H1 (cell line): Measurements from ENCODE around the gene KRTAP12-3. TPM values are rescaled to one million over a fixed set of nuclear protein-coding genes. Genes with fewer than 3 reads are reported as not detected.
"Not testable (repeated sequence)": the region's sequence is repeated elsewhere in the genome, so short reads cannot be mapped to it uniquely, and the experiment has no call there.

Source experiments
- CTCF ChIA-PET: fragments of 300-600 bp; sonication (Branson Sonifier 250); formaldehyde crosslinking; loops from one replicate; lab custom pipeline; 2021; ENCODE audit not compliant: partially characterized antibody; lab: Charles Lee
- POLR2A ChIA-PET: fragments of 300-600 bp; sonication (Branson Sonifier 250); formaldehyde crosslinking; loops from one replicate; lab custom pipeline; 2021; ENCODE audit warnings: inconsistent platforms; ENCODE audit not compliant: partially characterized antibody; lab: Charles Lee
- DNase-seq, 2 experiments: peaks; one replicate each; pipeline versions ENCODE4 v3.0.0 to v3.0.0-alpha.2; 2010 to 2022; ENCODE audit warnings: low spot score in 2 of 2, low read depth in 1 of 2, mixed read lengths in 1 of 2
- FAIRE-seq: peaks from 2 replicates; lab custom pipeline; 2011; peaks lifted over from hg19 to GRCh38; lab: Jason Lieb, UNC
- H2AFZ ChIP-seq: 2 replicates; pipeline ENCODE4 v1.8.1; 2012; ENCODE audit warnings: low read length, inconsistent platforms
- H2AK5ac ChIP-seq: 2 replicates; pipeline ENCODE4 v1.6.1; 2013; ENCODE audit warnings: low read depth, low read length
- H2BK120ac ChIP-seq: replicated peaks from 2 replicates; pipeline ENCODE3; 2013; ENCODE audit warnings: low read depth, low read length, inconsistent platforms
- H2BK12ac ChIP-seq: 2 replicates; pipeline ENCODE4 v1.6.1; 2013; ENCODE audit warnings: low read depth, low read length
- H2BK15ac ChIP-seq: 2 replicates; pipeline ENCODE4 v1.6.1; 2013; ENCODE audit warnings: low read length
- H2BK20ac ChIP-seq: 2 replicates; pipeline ENCODE4 v1.6.1; 2013; ENCODE audit warnings: low read length
- H2BK5ac ChIP-seq: 2 replicates; pipeline ENCODE4 v1.6.1; 2013; ENCODE audit warnings: low read depth, low read length
- H3K14ac ChIP-seq: 2 replicates; pipeline ENCODE4 v1.6.1; 2013; ENCODE audit warnings: inconsistent platforms; ENCODE audit not compliant: insufficient read length
- H3K18ac ChIP-seq: 2 replicates; pipeline ENCODE4 v1.6.1; 2013; ENCODE audit warnings: low read length; ENCODE audit errors: extremely low read depth
- H3K23ac ChIP-seq: 2 replicates; pipeline ENCODE4 v1.6.1; 2013; ENCODE audit warnings: inconsistent platforms; ENCODE audit not compliant: insufficient read length
- H3K23me2 ChIP-seq: 2 replicates; pipeline ENCODE4 v1.6.1; 2013; ENCODE audit warnings: low read depth, low read length
- H3K27ac ChIP-seq: 2 replicates; pipeline ENCODE4 v1.6.1; 2011; ENCODE audit warnings: low read depth, low read length, inconsistent platforms
- H3K27me3 ChIP-seq, 4 experiments: replicated peaks in 1 of 4; 1 replicate in 1 of 4; 2 replicates in 3 of 4; pipeline versions ENCODE4 v1.6.1 to v1.8.1; 2011 to 2013; ENCODE audit warnings: low read length in 3 of 4, mild to moderate bottlenecking in 3 of 4, inconsistent platforms in 2 of 4, mixed read lengths in 2 of 4, moderate library complexity in 1 of 4; ENCODE audit not compliant: control insufficient read depth in 3 of 4, insufficient read depth in 3 of 4; ENCODE audit errors: extremely low read depth in 1 of 4
- H3K36me3 ChIP-seq, 4 experiments: 2 replicates each; pipeline versions ENCODE4 v1.6.1 to v1.8.1; 2011 to 2013; ENCODE audit warnings: mild to moderate bottlenecking in 4 of 4, low read length in 3 of 4, moderate library complexity in 2 of 4, control low read depth in 1 of 4, inconsistent platforms in 1 of 4; ENCODE audit not compliant: insufficient read depth in 4 of 4, control insufficient read depth in 2 of 4
- H3K4ac ChIP-seq: replicated peaks from 2 replicates; pipeline ENCODE3; 2013; ENCODE audit warnings: low read length, low read depth, mixed read lengths, inconsistent platforms; ENCODE audit not compliant: insufficient read length
- H3K4me1 ChIP-seq, 4 experiments: replicated peaks in 1 of 4; 1 replicate in 1 of 4; 2 replicates in 3 of 4; pipeline versions ENCODE4 v1.6.1 to v1.8.1; 2011 to 2013; ENCODE audit warnings: low read length in 3 of 4, inconsistent platforms in 2 of 4, mixed read lengths in 1 of 4; ENCODE audit not compliant: insufficient read depth in 4 of 4, control insufficient read depth in 3 of 4
- H3K4me2 ChIP-seq, 2 experiments: 2 replicates each; pipeline versions ENCODE4 v1.6.1 to v1.8.1; 2011 to 2013; ENCODE audit warnings: low read depth in 2 of 2, low read length in 2 of 2, control low read depth in 1 of 2, inconsistent platforms in 1 of 2, mild to moderate bottlenecking in 1 of 2; ENCODE audit not compliant: insufficient read depth in 1 of 2
- H3K4me3 ChIP-seq, 4 experiments: fragments of 200-600, 300-600 bp in 1 of 4; sonication (generic), shearing (Covaris generic), sonication (Bioruptor Twin) in 1 of 4; 2 replicates each; pipeline versions ENCODE4 v1.5.1 to v1.8.1; 2011 to 2016; ENCODE audit warnings: low read length in 4 of 4, low read depth in 3 of 4, control low read depth in 2 of 4, inconsistent platforms in 2 of 4, mild to moderate bottlenecking in 2 of 4, mixed read lengths in 1 of 4, moderate library complexity in 1 of 4; ENCODE audit not compliant: insufficient read depth in 2 of 4; ENCODE audit errors: extremely low read depth in 1 of 4
- H3K56ac ChIP-seq: replicated peaks from 2 replicates; pipeline ENCODE3; 2013; ENCODE audit warnings: low read depth, mild to moderate bottlenecking, mixed read lengths, low read length, inconsistent platforms; ENCODE audit not compliant: insufficient read length
- H3K79me1 ChIP-seq: 2 replicates; pipeline ENCODE4 v1.6.1; 2013; ENCODE audit warnings: low read depth, low read length, control low read depth
- H3K79me2 ChIP-seq, 2 experiments: 2 replicates each; pipeline versions ENCODE4 v1.6.1 to v1.8.1; 2012 to 2013; ENCODE audit warnings: low read length in 2 of 2, mild to moderate bottlenecking in 2 of 2, inconsistent platforms in 1 of 2; ENCODE audit not compliant: insufficient read depth in 2 of 2, control insufficient read depth in 1 of 2
- H3K9ac ChIP-seq, 4 experiments: replicated peaks in 1 of 4; 1 replicate in 1 of 4; 2 replicates in 3 of 4; pipeline versions ENCODE4 v1.6.1 to v1.8.1; 2011 to 2013; ENCODE audit warnings: low read depth in 3 of 4, low read length in 3 of 4, control low read depth in 2 of 4, mild to moderate bottlenecking in 2 of 4, moderate library complexity in 2 of 4, inconsistent platforms in 1 of 4; ENCODE audit errors: extremely low read depth in 1 of 4
- H3K9me3 ChIP-seq, 2 experiments: 2 replicates each; pipeline versions ENCODE4 v1.6.1 to v1.8.1; 2012 to 2013; ENCODE audit warnings: mild to moderate bottlenecking in 2 of 2, moderate library complexity in 2 of 2, control low read depth in 1 of 2, inconsistent platforms in 1 of 2, low read depth in 1 of 2, low read length in 1 of 2, mixed read lengths in 1 of 2; ENCODE audit not compliant: insufficient read depth in 2 of 2
- H4K20me1 ChIP-seq, 2 experiments: replicated peaks in 1 of 2; 2 replicates each; pipeline versions ENCODE3 to v1.8.1; 2011 to 2013; ENCODE audit warnings: inconsistent platforms in 2 of 2, low read length in 2 of 2, mild to moderate bottlenecking in 1 of 2; ENCODE audit not compliant: insufficient read depth in 2 of 2, control insufficient read depth in 1 of 2
- H4K5ac ChIP-seq: 2 replicates; pipeline ENCODE4 v1.6.1; 2013; ENCODE audit warnings: low read length, low read depth, mixed read lengths, inconsistent platforms; ENCODE audit not compliant: insufficient read length
- H4K8ac ChIP-seq: 2 replicates; pipeline ENCODE4 v1.8.0; 2013; ENCODE audit warnings: mild to moderate bottlenecking, moderate library complexity, low read length, inconsistent platforms; ENCODE audit not compliant: insufficient read depth; ENCODE audit errors: extremely low read depth
- H4K91ac ChIP-seq: replicated peaks from 2 replicates; pipeline ENCODE3; 2013; ENCODE audit warnings: low read length, mixed read lengths, inconsistent platforms; ENCODE audit not compliant: insufficient read length
- KDM1A ChIP-seq: fragments of 200-600, 300-600 bp; sonication (generic); IDR thresholded peaks from 2 replicates; pipeline ENCODE4 v1.7.1; 2016; ENCODE audit warnings: mild to moderate bottlenecking, low read length, borderline replicate concordance
- WGBS, 2 experiments: shearing (Covaris generic) in 1 of 2; methylation state at CpG; one replicate each; pipeline versions ENCODE4 v1.1.6 to v1.1.7; 2013 to 2015; ENCODE audit warnings: low lambda C conversion rate in 2 of 2, mixed read lengths in 2 of 2, inconsistent platforms in 1 of 2, low coverage in 1 of 2, missing lambda C conversion rate in 1 of 2; ENCODE audit not compliant: insufficient replicate concordance in 2 of 2, insufficient coverage in 1 of 2, insufficient read length in 1 of 2; ENCODE audit errors: extremely low coverage in 1 of 2, missing lambda C conversion rate in 1 of 2; 5-methylcytosine and 5-hydroxymethylcytosine counted together
- polyA plus RNA-seq, 7 experiments: library from polyadenylated mRNA; depleted of rRNA in 3 of 7; stranded (reverse) in 5 of 7; unstranded in 2 of 7; fragments of >200 nt in 5 of 7; fragments of 200-250 nt in 2 of 7; gene quantifications; 1 replicate in 5 of 7; 2 replicates in 1 of 7; 4 replicates in 1 of 7; pipeline versions ENCODE4 v1.2.1 to v1.2.3, GENCODE V29; 2011 to 2013; ENCODE audit warnings: missing spikeins in 2 of 7, mixed read lengths in 2 of 7
- total RNA-seq: library from RNA; stranded (reverse); fragmentation: NEBNext Ultra II Directional; extraction: Animal tissue kit (Norgen Biotek cat#: 25700); gene quantifications from 2 replicates; pipeline ENCODE4 v1.2.1, GENCODE V29; 2021

The KRTAP12-3 gene
- total and polyA plus RNA-seq, 2 of the 8 experiments (the other 6 are each of a cell fraction or from before 2014, with no cell fraction given): not detected

DNA sequence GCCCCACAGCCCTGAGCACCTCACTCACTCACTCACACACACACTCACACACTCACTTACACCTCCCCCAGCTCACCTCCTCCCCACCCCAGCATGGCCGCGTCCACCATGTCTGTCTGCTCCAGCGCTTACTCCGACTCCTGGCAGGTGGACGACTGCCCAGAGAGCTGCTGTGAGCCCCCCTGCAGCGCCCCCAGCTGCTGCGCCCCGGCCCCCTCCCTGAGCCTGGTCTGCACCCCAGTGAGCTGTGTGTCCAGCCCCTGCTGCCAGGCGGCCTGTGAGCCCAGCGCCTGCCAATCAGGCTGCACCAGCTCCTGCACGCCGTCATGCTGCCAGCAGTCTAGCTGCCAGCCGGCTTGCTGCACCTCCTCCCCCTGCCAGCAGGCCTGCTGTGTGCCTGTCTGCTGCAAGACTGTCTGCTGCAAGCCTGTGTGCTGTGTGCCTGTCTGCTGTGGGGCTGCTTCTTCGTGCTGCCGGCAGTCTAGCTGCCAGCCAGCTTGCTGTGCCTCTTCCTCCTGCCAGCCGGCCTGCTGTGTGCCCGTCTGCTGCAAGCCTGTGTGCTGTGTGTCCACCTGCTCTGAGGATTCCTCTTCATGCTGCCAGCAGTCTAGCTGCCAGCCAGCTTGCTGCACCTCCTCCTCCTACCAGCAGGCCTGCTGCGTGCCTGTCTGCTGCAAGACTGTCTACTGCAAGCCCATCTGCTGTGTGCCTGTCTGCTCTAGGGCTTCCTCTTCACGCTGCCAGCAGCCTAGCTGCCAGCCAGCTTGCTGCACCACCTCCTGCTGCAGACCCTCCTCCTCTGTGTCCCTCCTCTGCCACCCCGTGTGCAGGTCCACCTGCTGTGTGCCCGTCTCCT lies 11.1 kb upstream of the KRTAP12-3 start, which contains the start of gene KRTAP10-11:
Gene KRTAP10-11 (plus strand): TSS at position 49 of the 856 bp plus-strand sequence. CDS start 45 bp downstream, at position 94.
- H3K14ac ChIP-seq, H3K4me3 ChIP-seq, H3K4me2 ChIP-seq: not testable (repeated sequence)
- 0 out of 2 replicates have a peak within 1 kb of the TSS, but pooled peaks have one; percentile 6 for H2AK5ac ChIP-seq
- TF ChIP-seq KDM1A: 0 out of 2 replicates have a peak, but pooled peaks have one; percentile 27
- TF ChIP-seq, all 59 proteins: peak for 1; not testable (repeated sequence) for 58
- not testable (repeated sequence) for DNase-seq, H3K4ac ChIP-seq, H3K9ac ChIP-seq, H3K27ac ChIP-seq, H2BK20ac ChIP-seq, H3K27me3 ChIP-seq, H4K20me1 ChIP-seq, H3K79me1 ChIP-seq, H4K5ac ChIP-seq, H4K8ac ChIP-seq, FAIRE-seq, H3K79me2 ChIP-seq, H2AFZ ChIP-seq, H3K56ac ChIP-seq, H3K23ac ChIP-seq, H3K36me3 ChIP-seq, H4K91ac ChIP-seq, H2BK120ac ChIP-seq, H3K23me2 ChIP-seq, H3K9me3 ChIP-seq
- peak within 1 kb of the TSS; percentile 60 for H3K18ac ChIP-seq
- CTCF ChIA-PET: interaction anchor here (0.6 to 2.5 kb wide), 6 partner anchors 9 to 153 kb away, joined by 3 to 8 read pairs (median 5); no protein-coding TSS in a partner anchor
- 94% methylated on average over 9 of the region's 21 CpGs; no CpG with 5 or more reads in 1 of the 2 experiments for WGBS, 2 experiments
- H2BK12ac ChIP-seq: peak within 1 kb of the TSS; percentile 80; the same call in 1 of the 2 replicates
- peak within 1 kb of the TSS; percentile 24 for H2BK5ac ChIP-seq
- POLR2A ChIA-PET: interaction anchor here (1.1 kb wide), 1 partner anchor 39 kb away, joined by 4 read pairs; no protein-coding TSS in a partner anchor
- peak within 1 kb of the TSS; percentile 61; the same call in 1 of the 2 replicates for H2BK15ac ChIP-seq
- H3K4me1 ChIP-seq: peaks cover 0 to 14% (median 4%) of the 10 kb centered on the region in 4 experiments; a peak in 3 of 7 replicates
